Pulmonary artery endothelial cell (primary cell): Measurements from ENCODE around the gene TOMM6. TPM values are rescaled to one million over a fixed set of nuclear protein-coding genes. Genes with fewer than 3 reads are reported as not detected.
"Not testable (repeated sequence)": the region's sequence is repeated elsewhere in the genome, so short reads cannot be mapped to it uniquely, and the experiment has no call there.

Source experiments
- DNase-seq: peaks from one replicate; pipeline ENCODE4 v3.0.0-alpha.2; 2011; ENCODE audit warnings: low read depth, low spot score
- total RNA-seq: library from RNA; depleted of rRNA; stranded (reverse); fragments of >200 nt; gene quantifications from 2 replicates; pipeline ENCODE4 v1.2.3, GENCODE V29; 2014

The TOMM6 gene
- total RNA-seq, 1 donor from 2014 or later, result 101 TPM

DNA sequence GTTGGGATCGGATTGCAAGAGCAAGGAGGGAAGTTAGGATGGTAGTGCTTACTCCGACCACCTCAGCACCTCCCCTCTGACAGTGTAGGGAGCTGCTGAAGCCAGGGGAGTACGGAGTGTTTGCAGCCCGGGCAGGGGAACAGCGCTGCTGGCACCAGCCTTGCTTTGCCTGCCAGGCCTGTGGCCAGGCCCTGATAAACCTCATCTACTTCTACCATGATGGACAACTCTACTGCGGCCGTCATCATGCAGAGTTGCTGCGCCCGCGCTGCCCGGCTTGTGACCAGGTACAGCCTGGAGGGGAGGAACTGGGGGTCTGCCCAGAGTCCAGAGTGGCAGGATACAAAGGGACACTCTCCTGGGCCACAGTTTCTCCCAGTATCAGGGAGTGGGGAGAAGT is 2.2 kb upstream of the TOMM6 start:
- DNase-seq, result no peak

DNA sequence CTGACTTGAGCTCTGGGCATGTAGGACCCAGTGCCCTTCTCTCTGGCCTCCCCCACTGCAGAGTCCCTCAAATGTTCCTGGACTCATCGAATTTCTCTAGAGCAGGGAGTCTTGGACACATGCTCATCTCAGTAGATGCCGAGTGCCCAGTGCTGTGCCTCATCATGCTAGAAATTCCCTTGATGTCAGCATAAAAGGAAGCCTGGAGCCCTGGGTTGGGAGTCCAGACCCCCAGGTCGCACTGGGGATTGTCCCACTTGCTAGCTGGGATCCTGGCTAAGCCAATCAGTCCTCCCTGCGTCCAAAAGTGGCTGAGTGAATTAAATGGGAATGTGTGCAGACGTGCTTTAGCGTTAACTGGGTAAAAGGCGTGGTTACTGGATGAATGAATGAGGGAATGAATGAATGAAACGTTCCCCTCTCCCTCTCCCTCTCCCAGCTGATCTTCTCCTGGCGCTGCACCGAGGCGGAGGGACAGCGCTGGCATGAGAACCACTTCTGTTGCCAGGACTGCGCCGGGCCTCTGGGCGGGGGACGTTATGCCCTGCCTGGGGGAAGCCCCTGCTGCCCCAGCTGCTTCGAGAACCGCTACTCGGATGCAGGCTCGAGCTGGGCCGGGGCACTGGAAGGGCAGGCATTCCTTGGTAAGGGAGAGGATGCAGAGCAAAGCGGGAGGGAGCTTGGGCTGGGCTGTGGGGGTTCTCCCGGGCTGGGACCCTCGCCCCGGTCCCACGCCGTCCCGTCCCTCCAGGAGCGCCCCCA is 1.6 kb upstream of the TOMM6 start:
- no peak for DNase-seq

DNA sequence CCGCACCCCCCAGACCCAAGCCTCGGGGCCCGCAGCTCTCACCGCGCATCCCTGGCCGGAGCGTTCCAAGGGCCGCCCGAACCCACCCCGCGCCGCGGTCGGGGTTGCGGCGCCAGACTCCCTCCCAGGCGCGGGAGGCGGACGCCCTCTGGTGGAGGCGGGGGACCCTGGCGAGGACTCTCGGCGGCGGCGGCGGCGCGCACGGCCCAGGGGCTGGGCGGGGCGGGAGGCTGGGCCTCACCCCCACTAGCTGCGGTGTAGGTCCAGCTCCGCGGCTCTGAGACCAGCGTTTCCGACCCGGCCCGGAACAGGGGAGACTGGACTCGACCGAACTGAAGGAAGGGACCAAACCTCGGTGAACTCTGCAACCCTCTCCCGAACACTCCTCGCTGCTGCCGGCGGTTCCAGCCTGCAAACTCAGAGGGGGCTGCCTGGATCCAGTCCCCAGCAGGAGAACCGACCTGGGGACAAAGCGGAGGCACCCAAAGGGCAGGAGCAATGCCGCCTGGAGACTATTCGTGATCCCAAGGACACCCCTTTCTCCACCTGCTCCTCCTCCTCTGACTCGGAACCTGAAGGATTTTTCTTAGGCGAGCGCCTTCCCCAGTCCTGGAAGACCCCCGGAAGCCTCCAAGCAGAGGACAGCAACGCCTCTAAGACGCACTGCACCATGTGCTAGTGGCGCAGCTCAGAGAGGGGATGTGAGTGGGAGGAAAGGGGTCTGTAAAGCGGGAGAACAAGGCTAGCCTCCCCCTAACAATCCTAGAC is 859 bp upstream of the TOMM6 start:
- no peak for DNase-seq

DNA sequence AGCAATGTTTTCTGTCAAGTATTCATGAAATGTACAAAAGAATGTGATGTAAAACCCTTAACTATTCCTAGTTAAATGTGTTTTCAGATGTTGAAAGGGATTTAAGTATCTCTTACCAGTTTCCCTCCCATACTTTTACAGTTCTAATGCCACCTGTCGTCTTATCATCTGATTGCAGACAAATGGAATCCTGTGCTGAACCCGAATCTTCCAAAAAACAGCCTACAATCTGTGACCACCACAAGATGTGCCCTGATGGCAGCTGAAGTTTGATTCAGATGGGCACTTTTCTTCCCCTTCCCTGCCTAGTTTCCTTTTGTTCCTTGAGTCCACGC is 1.9 kb downstream of the TOMM6 start:
- no peak for DNase-seq

DNA sequence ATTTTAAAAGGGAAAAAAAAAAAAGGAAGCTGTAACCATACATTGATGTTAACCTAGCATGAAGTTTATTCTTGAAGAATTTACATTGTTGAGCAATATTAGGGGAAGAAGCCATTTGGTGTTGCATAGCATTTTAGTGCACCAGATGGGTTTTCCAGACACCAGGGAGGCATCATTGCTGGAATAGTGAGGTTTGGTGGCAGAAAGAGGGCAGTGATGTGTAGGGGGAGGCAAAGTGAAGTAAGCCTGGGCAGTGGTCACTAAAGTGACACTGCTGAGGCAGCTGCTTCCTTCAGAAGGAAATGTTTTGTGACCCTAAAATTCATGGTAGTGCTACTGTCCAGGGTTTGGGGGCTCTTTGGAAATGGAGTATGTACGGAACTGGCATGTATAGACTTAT is 2.6 kb downstream of the TOMM6 start:
- DNase-seq, result no peak

DNA sequence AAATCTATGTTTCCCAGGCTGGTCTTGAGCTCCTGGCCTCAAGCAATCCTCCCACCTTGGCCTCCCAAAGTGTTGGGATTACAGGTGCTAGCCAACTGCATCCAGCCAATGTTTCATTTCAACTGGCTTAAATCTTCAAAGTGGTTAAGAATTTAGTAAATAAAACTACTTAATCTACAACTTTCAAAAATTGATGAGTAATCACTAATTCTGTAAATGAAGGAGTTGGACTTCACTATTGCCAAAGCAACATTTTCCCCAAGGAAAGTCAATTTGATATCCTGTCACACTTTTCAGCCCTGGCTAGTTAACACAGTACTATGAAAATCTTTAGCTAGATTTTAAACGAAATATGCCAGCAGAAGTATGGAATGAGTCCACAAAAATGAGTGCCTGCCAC is 3.8 kb downstream of the TOMM6 start:
- no peak for DNase-seq

DNA sequence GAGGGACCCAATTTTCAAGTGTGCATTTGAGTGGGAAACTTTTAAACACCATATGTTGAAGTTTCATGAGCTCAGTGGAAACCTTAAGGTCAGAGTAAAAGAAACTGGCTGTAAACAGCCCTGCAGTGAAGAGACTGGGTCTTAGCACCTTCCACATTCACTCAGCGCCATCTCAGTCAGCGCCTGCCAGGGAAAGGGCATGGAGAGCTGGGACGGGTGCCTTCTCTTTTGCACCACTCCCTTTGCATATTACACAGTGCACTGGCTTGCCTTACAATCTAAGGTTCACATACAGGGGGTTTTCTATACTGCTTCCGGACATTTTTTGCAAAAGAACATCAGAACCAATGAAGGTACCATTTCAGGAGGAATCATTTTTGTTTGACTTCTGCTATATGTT is 4.5 kb downstream of the TOMM6 start:
- DNase-seq, result no peak

DNA sequence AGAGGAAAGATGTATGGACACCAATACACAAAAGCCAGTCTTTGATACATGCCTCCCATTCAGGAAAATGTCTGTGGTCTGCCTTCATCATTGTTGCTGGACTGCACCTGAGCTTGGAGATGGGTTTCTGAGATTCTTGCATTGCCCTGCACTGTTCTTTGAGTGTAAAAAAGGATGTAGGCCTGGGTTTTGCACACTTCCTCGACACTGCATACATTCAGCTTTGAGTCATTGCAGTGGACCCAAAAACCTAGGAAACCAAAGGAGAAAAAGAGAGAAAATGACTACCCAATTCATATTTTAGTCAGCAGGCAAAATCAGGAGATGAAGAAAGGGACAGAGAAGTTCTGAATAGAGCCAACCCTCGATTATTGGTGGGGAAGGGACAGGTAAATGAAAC is 9.0 kb downstream of the TOMM6 start:
- DNase-seq, result no peak

DNA sequence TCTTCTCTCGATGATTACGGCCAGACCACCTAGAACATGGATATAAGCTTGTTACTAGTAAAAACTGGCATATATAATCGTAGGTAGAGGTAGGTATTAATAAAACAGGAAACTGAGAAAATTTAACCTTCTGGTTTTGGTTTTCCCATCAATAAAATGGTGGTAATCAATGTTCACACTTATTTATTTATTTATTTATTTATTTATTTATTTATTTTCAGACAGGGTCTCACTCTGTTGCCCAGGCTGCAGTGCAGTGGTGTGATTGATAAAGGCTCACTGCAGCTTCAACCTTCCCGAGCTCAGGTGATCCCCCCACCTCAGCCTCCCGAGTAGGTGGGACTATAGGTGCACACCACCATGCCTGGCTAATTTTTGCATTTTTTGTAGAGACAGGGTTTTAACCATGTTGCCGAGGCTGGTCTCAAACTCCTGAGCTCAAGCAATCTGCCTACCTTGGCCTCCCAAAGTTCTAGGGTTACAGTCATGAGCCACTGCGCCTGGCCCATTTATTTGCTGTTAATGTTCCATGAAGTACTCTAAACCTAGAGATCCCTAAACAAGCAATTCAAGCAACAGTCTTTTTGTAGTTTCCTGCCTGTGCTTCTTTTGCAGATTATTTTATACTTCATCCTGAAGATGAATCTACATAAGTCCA is 11.5 kb downstream of the TOMM6 start:
- DNase-seq, result no peak

DNA sequence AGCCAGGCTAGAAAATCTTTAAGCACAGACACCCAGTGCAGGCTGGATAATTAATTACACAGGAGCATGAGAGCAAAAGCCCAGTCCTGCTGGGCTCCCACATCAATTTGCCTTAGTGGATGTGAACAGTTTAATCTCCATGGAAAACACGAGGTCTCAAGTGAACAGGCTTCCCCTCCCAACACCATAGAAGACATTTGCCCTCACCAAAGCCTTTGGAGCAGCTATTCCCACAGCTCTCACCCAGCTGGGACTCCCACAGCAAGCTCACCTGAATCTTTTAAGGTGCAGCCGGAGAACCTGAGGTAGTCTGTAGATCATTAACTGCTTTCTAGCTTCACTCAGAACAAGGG is 12.0 kb downstream of the TOMM6 start:
- no peak for DNase-seq

DNA sequence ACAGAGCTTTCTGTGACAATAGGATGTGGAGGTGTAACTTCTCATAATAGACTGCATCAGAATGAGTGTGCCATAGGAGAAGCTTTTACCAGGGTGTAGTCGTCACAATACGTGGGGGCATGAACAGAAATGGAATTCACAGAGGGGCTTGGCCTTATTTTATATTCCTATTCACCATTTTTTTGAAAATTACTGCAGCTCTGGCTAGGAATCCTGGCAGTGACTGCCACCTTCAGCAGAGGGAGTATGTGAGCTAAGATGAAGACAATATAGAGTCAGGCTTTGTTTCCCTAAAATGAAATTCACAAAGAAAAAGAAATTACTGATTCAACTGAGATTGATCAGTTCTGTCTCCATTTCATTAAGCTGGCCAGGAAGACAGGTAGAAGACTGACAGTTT is 13.9 kb downstream of the TOMM6 start:
- DNase-seq, result no peak

DNA sequence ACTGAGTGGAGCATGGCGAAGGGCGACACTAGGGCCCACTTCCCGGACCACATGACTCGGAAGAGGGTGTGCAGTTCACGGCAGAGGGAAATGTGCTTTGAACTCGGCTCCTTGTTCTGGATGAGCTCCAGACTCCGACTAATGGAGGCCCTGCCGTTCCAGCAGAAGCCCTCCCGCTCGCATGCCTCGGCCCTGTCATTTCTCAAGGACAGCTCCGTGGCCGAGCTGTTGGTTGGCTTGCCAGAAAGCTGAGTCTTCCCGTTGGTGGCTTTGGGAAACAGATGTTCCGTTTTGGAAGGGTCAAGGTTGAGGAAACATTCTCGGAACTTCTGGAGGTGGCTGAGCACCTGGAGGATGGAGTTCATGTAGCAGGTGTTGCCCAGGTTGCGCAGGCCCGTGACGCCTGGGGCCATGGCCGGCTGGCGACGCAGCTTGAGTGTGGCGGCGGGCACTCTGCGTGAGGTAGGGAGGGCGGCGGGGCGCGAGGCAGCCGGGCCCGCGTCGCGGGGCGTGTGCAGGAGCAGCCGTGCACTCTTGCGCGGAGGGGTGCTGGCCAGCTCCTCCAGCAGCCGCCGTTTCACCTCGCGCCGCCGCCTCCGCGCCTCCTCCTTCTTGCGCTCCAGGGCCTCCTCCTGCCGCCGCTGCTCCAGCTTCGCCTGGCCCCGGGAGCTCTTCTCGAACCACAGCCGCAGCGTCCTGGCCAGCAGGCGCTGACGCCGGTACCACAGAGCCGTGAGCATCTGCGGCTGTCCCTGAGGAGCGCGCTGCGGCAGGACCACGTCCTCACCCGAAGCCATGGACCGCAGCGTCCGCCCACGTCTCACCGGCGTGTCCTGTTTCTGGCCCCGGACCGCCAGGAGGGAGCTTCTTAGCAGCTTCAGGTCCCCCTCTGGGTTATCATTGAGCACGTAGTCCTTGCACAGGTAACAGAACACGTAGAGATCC is 18.6 kb downstream of the TOMM6 start:
- no peak for DNase-seq

DNA sequence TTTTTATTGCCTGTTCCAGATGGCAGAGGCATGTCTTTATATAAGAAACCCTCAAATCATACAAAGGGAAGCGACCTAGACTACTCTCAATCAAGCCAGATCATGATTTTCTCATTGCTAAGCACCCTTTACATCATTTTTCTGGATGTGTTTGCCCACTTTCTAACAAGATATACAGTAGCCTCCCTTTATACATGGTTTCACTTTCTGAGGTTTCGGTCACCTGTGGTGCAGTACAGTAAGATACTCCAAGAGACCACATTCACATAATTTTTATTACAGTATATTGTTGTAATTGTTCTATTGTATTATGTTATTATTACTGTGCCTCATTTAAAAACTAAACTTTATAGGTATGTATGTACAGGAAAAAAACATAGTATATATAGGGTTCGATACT is 23.6 kb downstream of the TOMM6 start:
- no peak for DNase-seq

DNA sequence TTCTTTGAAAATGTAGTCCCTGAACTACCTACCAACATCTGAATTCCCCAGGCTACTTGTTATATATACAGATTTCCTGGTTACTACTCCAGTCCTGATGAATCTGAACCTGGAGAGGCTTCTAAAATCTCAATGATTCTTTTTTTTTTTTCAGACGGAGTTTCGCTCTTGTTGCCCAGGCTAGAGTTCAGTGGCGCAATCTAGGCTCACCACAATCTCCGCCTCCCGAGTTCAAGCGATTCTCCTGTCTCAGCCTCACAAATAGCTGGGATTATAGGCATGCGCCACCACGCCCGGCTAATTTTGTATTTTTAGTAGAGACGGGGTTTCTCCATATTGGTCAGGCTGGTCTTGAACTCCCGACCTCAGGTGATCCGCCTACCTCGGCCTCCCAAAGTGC is 24.5 kb downstream of the TOMM6 start:
- DNase-seq, result not testable (repeated sequence)

DNA sequence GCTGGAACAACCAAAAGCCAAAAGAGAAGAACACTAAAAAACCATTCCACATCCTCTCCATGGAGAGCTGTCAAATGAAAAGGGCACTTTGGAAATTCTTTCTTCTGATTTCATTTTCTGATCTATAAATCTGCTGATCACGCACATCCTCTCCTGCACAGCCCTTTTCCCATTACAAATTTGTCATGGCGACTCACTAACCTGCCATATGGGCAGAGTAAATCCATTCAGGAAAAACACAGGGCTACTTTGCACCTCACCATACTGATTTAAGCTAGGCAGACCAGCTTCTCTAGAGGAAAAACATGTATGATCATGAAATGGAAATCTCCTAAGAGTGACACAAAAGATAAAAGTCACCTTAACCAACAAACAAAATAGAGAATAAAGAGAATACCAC is 26.0 kb downstream of the TOMM6 start:
- no peak for DNase-seq

DNA sequence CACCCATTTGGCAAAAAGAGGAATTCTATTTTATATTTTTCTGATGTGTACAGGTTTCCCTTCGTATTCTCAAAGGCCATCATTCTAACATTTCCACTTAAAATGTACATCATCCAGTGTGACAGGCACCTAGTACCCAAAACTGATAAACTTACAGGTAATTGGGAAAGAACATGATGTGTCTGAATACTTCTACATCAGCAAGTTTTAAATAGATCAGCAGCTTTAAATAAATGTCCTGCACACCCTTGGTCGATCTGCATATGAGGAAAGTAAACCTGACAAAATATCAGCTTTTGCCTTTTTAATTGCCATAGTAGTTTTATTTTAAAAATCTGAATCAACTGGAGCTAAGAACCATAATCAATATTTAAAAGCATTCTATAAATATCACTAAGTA is 26.5 kb downstream of the TOMM6 start:
- no peak for DNase-seq

DNA sequence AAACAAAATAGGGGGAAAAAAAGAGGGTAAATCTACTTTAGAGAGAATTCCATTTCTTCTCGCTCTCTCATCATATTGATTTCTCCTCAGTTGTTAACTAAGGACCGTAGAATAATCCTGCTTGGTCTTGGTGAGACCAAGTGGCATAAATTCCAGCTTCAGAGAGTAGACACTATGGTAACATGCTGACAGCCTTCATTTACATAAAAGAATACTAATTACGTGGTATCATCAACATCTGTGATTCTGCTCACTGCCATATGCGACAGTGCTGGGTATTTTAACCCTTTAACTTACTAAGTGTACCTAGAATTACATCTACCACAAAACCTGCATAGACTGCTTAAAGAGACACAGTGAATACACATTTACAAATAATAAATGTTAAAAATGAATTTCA is 27.1 kb downstream of the TOMM6 start:
- no peak for DNase-seq

DNA sequence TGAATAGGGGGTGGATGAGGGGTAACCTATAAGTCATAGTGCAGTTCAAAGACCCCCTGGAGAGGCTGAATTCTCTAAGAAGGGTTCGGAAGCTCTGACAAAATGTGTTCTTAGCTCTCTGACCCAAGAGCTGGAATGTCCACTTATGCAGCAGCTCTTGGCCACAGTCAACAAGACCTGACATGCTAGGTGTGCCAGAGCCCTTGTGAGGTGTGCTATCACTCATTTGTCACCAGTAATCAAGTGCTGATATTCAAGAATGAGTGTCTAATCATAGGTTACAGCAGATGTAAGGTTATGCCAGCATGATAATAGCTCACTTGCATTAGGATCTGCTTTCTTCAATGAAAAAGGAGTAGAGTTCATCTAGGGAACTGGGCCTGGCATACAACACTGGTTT is 28.1 kb downstream of the TOMM6 start:
- DNase-seq, result no peak

DNA sequence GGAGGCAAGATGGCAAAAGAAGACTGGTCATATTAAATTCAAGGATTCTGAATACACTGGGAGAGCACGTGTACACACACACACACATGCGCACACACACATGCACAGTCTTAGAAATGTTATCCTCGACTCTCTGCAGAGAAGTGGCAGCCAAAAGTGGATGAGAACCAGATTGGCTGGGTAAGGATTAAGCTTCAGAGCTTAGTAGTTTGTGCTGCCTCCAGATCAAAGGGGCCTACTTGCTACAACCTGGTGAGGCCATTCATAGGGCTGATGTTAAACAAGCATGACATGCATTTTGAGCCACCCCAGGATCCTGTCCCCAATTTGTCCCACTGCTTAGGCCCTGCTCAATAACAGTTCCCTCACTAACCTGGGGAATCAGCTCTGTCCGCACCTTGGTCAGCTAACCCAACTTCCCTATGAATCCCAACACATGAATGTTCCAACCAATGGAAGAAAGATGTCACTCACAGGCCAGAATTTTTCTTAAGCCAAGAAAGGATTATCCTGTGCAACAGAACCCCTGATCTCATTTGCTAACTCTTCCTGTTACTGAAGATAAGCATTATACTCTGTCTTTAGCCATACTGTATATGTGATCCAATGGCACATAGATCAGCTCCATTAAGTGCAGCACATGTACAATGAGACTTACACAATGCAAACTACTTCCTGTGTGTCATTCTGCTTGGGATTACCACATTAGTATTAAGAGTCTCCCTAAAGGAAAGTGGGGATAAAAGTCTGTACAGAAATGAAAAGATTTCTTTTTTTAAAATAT is 31.0 kb downstream of the TOMM6 start:
- peak; percentile 3 for DNase-seq

DNA sequence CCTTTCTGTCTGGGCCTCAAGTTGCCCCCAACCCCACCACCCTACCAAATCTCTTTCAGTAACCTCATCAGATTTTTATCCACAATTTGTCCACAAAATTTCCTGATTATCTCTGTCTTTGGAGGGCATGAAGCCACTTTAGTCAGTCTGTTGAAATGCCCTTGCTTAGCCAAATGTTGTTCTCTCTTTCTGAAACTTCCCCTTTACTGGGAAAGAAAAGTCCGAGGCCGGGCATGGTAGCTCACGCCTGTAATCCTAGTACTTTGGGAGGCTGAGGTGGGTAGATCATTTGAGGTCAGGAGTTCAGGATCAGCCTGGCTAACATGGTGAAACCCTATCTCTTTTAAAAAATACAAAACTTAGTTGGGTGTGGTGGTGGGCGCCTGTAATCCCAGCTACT is 33.8 kb downstream of the TOMM6 start:
- no peak for DNase-seq

DNA sequence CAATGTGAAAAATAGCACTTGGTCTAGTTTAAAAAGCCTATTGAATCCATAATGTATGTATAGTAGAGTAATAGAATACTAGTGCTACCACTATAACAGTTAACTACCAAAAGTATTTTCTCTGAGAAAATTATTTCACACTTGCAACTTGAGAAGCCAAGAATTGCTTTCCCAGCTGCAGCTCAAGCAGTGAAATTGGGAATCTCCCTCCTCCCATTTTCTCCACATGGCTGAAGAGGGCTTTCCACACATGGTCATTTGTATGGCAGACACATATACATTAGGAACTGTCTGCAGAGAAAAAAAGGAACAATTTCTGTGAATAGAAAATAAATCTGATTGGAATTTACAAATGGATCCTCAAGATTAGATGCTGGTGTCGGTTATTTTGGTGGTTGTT is 34.5 kb downstream of the TOMM6 start:
- no peak for DNase-seq
